HEK293T (cell line): Measurements from ENCODE around the gene OPHN1.

Experiments used
- CTBP1 ChIP-seq: fragments of 450-650 bp; IDR thresholded peaks from 2 replicates; pipeline ENCODE4 v1.6.1; 2016; ENCODE audit warnings: borderline replicate concordance
- ELF4 ChIP-seq: fragments of 450-650 bp; IDR thresholded peaks from 2 replicates; pipeline ENCODE4 v1.6.1; 2017; ENCODE audit warnings: antibody characterized with exemption
- FOXK2 ChIP-seq: fragments of 450-650 bp; IDR thresholded peaks from 2 replicates; pipeline ENCODE4 v1.6.1; 2016; ENCODE audit warnings: mild to moderate bottlenecking
- L3MBTL2 ChIP-seq: fragments of 450-650 bp; conservative IDR thresholded peaks from 2 replicates; pipeline ENCODE4 v1.6.1; 2016; ENCODE audit warnings: mild to moderate bottlenecking
- PKNOX1 ChIP-seq: fragments of 450-650 bp; IDR thresholded peaks from 2 replicates; pipeline ENCODE4 v1.6.1; 2016
- SP1 ChIP-seq: fragments of 450-650 bp; IDR thresholded peaks from 2 replicates; pipeline ENCODE4 v1.6.1; 2017
- TARDBP ChIP-seq: fragments of 450-650 bp; IDR thresholded peaks from 2 replicates; pipeline ENCODE4 v1.6.1; 2016

GRCh38 chrX:68438575-68438974 is 5.3 kb upstream of the OPHN1 start:
- TF ChIP-seq FOXK2: no peak
- no peak for TF ChIP-seq ELF4
- no peak for TF ChIP-seq CTBP1
- TF ChIP-seq L3MBTL2: no peak
- no peak for TF ChIP-seq SP1
- TF ChIP-seq TARDBP: no peak
- TF ChIP-seq PKNOX1: no peak
